ENCODE measurements around the gene SLX4. TPM values are rescaled to one million over a fixed set of nuclear protein-coding genes. Genes with fewer than 3 reads are reported as not detected.

SLX4 gene
- total RNA-seq, 1 experiment from 2014 or later = 15.5 TPM

DNA sequence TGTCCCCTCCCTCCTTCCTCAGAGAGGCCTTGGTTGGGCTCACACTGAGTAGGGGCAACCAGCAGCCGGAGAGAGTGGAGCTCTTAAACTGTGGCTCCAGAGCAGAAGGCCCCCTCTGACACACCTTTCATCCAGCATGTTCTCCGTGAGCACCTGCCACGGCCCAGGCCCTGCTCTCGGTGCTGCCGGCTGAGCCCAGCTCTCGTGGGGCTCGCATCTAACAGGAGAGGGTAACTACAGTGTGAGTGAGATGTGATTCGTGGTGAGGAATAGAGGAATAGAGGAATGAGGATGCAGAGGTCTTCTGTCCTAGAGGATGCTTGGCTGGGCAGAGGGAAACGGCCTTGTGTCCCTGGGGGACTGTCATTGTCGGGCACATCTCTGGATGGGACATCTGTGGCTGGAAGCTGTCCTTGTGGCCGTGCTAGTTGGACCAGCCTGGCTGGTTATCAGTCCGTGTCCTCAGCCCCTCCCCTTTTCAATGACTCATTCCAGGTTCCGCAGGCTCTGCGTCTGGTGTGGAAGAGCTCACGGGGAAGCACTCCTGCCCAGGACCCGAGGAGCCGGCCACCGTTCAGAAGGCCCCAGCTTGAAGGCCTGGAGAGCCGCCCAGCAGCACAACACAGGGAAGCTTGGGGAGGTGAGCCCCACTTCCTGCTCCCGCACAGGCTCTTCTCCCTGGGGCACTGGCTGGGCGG, 31.1 kb upstream of the SLX4 start:
- no TSS peak for BruUV-seq (replicated peaks)
- Histone ChIP-seq H3K36me3 (ENCODE audit: control insufficient read depth, insufficient read depth, low read length) (no peaks in the 10 kb centered on the region), H3K4me3 (ENCODE audit: low read depth in 2 of 2, low read length in 2 of 2) (no peak overlapping the region), H3K9me3 (ENCODE audit: control insufficient read depth, insufficient read depth, low read depth, low read length) (no peaks in the 10 kb centered on the region), H3K27me3 (ENCODE audit: control insufficient read depth, insufficient read depth, low read length) (no peaks in the 10 kb centered on the region), H3K4me1 (ENCODE audit: control insufficient read depth, insufficient read depth, low read length) (peaks cover 27% of the 10 kb centered on the region), H3K27ac (ENCODE audit: low read length) (no peak overlapping the region)
- ChIA-PET CTCF (interaction anchor here (0.5 kb wide), 1 partner anchor 1199 kb away, joined by 3 read pairs; no protein-coding TSS in a partner anchor), POLR2A (no interaction called here)
- intact Hi-C loops (cut with micrococcal nuclease; ENCODE audit: unreplicated experiment) = no loop called here
- in situ Hi-C loops (cut with HindIII; ENCODE audit: low pct_unique_long_range_greater_than_20kb, low sequenced_read_pairs) = no loop called here
- no peak for DNase-seq (ENCODE audit: low read depth, low spot score)
- TF ChIP-seq, protein P1, sequence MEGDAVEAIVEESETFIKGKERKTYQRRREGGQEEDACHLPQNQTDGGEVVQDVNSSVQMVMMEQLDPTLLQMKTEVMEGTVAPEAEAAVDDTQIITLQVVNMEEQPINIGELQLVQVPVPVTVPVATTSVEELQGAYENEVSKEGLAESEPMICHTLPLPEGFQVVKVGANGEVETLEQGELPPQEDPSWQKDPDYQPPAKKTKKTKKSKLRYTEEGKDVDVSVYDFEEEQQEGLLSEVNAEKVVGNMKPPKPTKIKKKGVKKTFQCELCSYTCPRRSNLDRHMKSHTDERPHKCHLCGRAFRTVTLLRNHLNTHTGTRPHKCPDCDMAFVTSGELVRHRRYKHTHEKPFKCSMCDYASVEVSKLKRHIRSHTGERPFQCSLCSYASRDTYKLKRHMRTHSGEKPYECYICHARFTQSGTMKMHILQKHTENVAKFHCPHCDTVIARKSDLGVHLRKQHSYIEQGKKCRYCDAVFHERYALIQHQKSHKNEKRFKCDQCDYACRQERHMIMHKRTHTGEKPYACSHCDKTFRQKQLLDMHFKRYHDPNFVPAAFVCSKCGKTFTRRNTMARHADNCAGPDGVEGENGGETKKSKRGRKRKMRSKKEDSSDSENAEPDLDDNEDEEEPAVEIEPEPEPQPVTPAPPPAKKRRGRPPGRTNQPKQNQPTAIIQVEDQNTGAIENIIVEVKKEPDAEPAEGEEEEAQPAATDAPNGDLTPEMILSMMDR (IDR thresholded peaks at IDR 0.05) = no peak
- no peak for ATAC-seq

DNA sequence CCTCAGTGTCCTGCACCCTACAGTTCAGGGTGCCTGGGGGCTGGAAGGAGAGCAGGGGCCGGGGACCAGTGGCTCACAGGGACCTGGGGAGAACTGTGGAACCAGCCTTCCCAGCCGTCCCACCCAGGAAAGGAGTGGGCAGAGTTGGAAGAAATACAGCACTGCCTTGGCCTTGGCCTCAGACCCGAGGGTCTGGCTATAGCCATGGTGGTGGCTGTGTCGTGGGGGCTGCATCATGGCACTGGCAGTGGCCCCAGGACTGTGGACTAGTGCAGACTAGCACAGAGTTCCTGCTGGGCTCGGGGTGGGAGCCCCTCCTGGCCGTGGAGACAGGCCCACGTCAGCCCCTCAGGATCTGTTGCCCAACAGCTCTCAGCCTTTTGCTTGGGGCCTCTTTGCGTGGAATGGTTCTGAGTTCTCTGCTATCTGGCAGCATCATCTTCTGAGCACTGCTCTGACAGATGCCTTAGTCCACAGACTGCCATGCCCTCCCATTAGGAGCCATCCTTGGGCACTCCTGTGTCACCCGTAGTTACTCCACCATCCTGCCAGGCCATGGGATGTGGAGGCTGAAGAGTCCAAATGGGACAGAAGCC, 30.5 kb upstream of the SLX4 start:
- no peak for DNase-seq (ENCODE audit: low read depth, low spot score)
- ChIA-PET POLR2A (no interaction called here), CTCF (no interaction called here)
- BruUV-seq (replicated peaks) = no TSS peak
- ATAC-seq = no peak
- Histone ChIP-seq H3K36me3 (ENCODE audit: control insufficient read depth, insufficient read depth, low read length) (no peaks in the 10 kb centered on the region), H3K27ac (ENCODE audit: low read length) (no peak overlapping the region), H3K27me3 (ENCODE audit: control insufficient read depth, insufficient read depth, low read length) (no peaks in the 10 kb centered on the region), H3K4me3 (ENCODE audit: low read depth in 2 of 2, low read length in 2 of 2) (no peak overlapping the region), H3K4me1 (ENCODE audit: control insufficient read depth, insufficient read depth, low read length) (peaks cover 28% of the 10 kb centered on the region), H3K9me3 (ENCODE audit: control insufficient read depth, insufficient read depth, low read depth, low read length) (no peaks in the 10 kb centered on the region)
- in situ Hi-C loops (cut with HindIII; ENCODE audit: low pct_unique_long_range_greater_than_20kb, low sequenced_read_pairs) = no loop called here
- TF ChIP-seq TCF7L2 (IDR thresholded peaks at IDR 0.05; ENCODE audit: low read depth, low read length) (no peak), POLR2AphosphoS5 (IDR thresholded peaks at IDR 0.05; ENCODE audit: low read depth, low read length) (no peak), SIN3A (IDR thresholded peaks at IDR 0.05; ENCODE audit: borderline replicate concordance, insufficient read depth, low read depth, low read length) (no peak)
- TF ChIP-seq, protein P1 (IDR thresholded peaks at IDR 0.05) = no peak
- TF ChIP-seq, protein P2, sequence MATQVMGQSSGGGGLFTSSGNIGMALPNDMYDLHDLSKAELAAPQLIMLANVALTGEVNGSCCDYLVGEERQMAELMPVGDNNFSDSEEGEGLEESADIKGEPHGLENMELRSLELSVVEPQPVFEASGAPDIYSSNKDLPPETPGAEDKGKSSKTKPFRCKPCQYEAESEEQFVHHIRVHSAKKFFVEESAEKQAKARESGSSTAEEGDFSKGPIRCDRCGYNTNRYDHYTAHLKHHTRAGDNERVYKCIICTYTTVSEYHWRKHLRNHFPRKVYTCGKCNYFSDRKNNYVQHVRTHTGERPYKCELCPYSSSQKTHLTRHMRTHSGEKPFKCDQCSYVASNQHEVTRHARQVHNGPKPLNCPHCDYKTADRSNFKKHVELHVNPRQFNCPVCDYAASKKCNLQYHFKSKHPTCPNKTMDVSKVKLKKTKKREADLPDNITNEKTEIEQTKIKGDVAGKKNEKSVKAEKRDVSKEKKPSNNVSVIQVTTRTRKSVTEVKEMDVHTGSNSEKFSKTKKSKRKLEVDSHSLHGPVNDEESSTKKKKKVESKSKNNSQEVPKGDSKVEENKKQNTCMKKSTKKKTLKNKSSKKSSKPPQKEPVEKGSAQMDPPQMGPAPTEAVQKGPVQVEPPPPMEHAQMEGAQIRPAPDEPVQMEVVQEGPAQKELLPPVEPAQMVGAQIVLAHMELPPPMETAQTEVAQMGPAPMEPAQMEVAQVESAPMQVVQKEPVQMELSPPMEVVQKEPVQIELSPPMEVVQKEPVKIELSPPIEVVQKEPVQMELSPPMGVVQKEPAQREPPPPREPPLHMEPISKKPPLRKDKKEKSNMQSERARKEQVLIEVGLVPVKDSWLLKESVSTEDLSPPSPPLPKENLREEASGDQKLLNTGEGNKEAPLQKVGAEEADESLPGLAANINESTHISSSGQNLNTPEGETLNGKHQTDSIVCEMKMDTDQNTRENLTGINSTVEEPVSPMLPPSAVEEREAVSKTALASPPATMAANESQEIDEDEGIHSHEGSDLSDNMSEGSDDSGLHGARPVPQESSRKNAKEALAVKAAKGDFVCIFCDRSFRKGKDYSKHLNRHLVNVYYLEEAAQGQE (IDR thresholded peaks at IDR 0.05; ENCODE audit: insufficient read depth in 1 of 2, low read depth in 2 of 2, low read length in 1 of 2) = no peak
- intact Hi-C loops (cut with micrococcal nuclease; ENCODE audit: unreplicated experiment) = no loop called here
